GM18505 (cell line): ENCODE data around the gene PSMB5.

Source experiments
- ATAC-seq: cut with Tn5 transposase; IDR thresholded peaks from one replicate; pipeline ENCODE4 v1.9.1; 2021; ENCODE audit not compliant: unreplicated experiment
- POLR2A ChIP-seq: IDR thresholded peaks from 4 replicates; pipeline ENCODE4 v1.6.1; 2011; ENCODE audit warnings: borderline replicate concordance; ENCODE audit not compliant: insufficient read depth, insufficient read length; ENCODE audit errors: extremely low read depth

PSMB5 gene

GRCh38 chr14:22991852-22992251, 42.8 kb downstream of the PSMB5 start:
- ATAC-seq = no peak
- no peak for TF ChIP-seq POLR2A

- no peak for TF ChIP-seq POLR2A
These were observed 47.4 kb downstream of the PSMB5 start for GRCh38 chr14:22987291-22987690.

GRCh38 chr14:22986508-22987054, 48.1 kb downstream of the PSMB5 start:
- no peak for ATAC-seq
- TF ChIP-seq POLR2A = no peak

More at GRCh38 chr14:22987291-22987690, 47.4 kb downstream of the PSMB5 start:
- no peak for ATAC-seq

GRCh38 chr14:22985894-22986507, 48.7 kb downstream of the PSMB5 start:
- ATAC-seq = no peak
- TF ChIP-seq POLR2A = no peak

GRCh38 chr14:22984959-22985658, 49.6 kb downstream of the PSMB5 start:
- ATAC-seq = no peak
- TF ChIP-seq POLR2A = no peak

GRCh38 chr14:22982477-22983245, 52.0 kb downstream of the PSMB5 start, which contains the start of gene AJUBA:
TSS of gene AJUBA (minus strand) at chr14:22982551. CDS start at chr14:22982266, 285 bp downstream.
- ATAC-seq = no peak
- no peak for TF ChIP-seq POLR2A

GRCh38 chr14:22981876-22982476, 52.7 kb downstream of the PSMB5 start:
- TF ChIP-seq POLR2A = no peak
- no peak for ATAC-seq

GRCh38 chr14:22981090-22981875, 53.4 kb downstream of the PSMB5 start:
- no peak for TF ChIP-seq POLR2A
- ATAC-seq = no peak

GRCh38 chr14:22980672-22981089, 54.0 kb downstream of the PSMB5 start:
- ATAC-seq = no peak

GRCh38 chr14:22979748-22980392, 54.8 kb downstream of the PSMB5 start:
- ATAC-seq = no peak
- TF ChIP-seq POLR2A = no peak

More at GRCh38 chr14:22980672-22981089, 54.0 kb downstream of the PSMB5 start:
- no peak for TF ChIP-seq POLR2A

- TF ChIP-seq POLR2A = no peak
- ATAC-seq = no peak
These were observed 55.6 kb downstream of the PSMB5 start for GRCh38 chr14:22978981-22979671.
